ENCODE data around the gene ARMC5.

The ARMC5 gene

DNA sequence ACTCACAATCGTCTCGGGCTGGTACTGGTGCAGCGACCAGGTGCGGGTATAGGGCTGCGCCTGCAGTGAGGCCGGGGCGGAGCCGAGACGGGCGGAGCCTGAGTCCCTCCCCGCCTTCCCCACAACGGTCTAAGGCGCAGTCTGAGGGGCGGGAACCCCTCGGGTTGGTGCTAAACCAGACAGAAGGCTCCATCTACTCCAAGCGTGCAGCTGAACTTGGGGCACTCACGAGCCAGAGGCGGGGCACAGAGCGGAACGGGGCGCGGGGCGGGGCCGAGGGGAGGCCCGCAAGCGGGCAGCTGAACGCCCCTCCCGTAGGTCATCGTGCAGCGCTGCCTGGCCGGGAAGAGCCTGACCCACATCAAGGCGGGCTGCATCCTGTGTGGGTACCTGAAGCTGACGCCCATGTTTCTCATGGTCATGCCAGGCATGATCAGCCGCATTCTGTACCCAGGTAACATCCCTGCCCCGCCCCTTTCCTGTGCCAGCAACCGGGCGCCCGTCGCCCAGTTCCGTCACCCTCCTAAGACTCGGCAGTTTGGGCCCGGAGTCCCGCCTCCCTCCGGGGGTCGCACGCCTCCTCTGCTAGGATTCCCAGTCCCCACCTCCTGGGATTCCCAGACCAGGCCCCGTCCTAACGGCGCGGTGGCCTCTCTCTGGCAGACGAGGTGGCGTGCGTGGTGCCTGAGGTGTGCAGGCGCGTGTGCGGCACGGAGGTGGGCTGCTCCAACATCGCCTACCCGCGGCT is 28.6 kb downstream of the ARMC5 start:
- H2BK12ac ChIP-seq (ENCODE audit: low read length in 2 of 2) = peak overlapping the region in 1 of 2 experiments; percentile 21
- H2BK15ac ChIP-seq (ENCODE audit: low read depth, poor library complexity, severe bottlenecking) = no peak overlapping the region
- H2BK120ac ChIP-seq (ENCODE audit: low read depth, low read length) = no peak overlapping the region
- H2AK5ac ChIP-seq (ENCODE audit: low read length, severe bottlenecking) = no peak overlapping the region
- peak overlapping the region in 1 of 2 experiments; percentile 17 for H3K4ac ChIP-seq (ENCODE audit: low read depth in 1 of 2, low read length in 2 of 2)
- peak overlapping the region; percentile 41 to 71 for H3K18ac ChIP-seq (ENCODE audit: low read depth in 1 of 2, low read length in 2 of 2)
- H4K91ac ChIP-seq (ENCODE audit: low read length) = peak overlapping the region; percentile 41
- peaks cover 39% of the 10 kb centered on the region for H3K4me1 ChIP-seq (ENCODE audit: control insufficient read depth, insufficient read depth, low read depth, low read length)
- H3K79me1 ChIP-seq (replicated peaks; ENCODE audit: low read length, poor library complexity, severe bottlenecking) = no peaks in the 10 kb centered on the region
- peak overlapping the region; percentile 95 for H3K4me2 ChIP-seq (ENCODE audit: low read length, poor library complexity, severe bottlenecking)
- no peak overlapping the region for H2AFZ ChIP-seq (ENCODE audit: low read depth, low read length)
- peaks cover 14 to 40% of the 10 kb centered on the region in 2 experiments for H3K36me3 ChIP-seq (ENCODE audit: control insufficient read depth in 1 of 2, insufficient read depth in 2 of 2, low read depth in 1 of 2, low read length in 2 of 2)
- no peak overlapping the region for H2BK5ac ChIP-seq (ENCODE audit: low read depth, low read length, poor library complexity, severe bottlenecking)
- no peaks in the 10 kb centered on the region for H3K9me3 ChIP-seq (ENCODE audit: control insufficient read depth, low read length)
- 5% methylated on average over 60 of the region's 60 CpGs for WGBS
- peak overlapping the region in 1 of 2 experiments; percentile 82 for H3K14ac ChIP-seq (ENCODE audit: low read length in 2 of 2)
- H3K9ac ChIP-seq (ENCODE audit: low read length) = peak overlapping the region; percentile 53
- H3K23ac ChIP-seq (ENCODE audit: low read length in 2 of 2) = peak overlapping the region in 1 of 2 experiments; percentile 86
- peak overlapping the region; percentile 33 to 73 for H3K4me3 ChIP-seq (ENCODE audit: insufficient read depth in 1 of 2, low read depth in 1 of 2, low read length in 2 of 2)
- peaks cover 0 to 54% of the 10 kb centered on the region in 2 experiments for H3K27me3 ChIP-seq (ENCODE audit: control insufficient read depth in 1 of 2, insufficient read depth in 1 of 2, low read length in 2 of 2)
- DNase-seq = peak; percentile 41
- peak overlapping the region; percentile 29 for H4K8ac ChIP-seq (ENCODE audit: low read length)
- H3K27ac ChIP-seq (ENCODE audit: low read length, poor library complexity, severe bottlenecking) = no peak overlapping the region

DNA sequence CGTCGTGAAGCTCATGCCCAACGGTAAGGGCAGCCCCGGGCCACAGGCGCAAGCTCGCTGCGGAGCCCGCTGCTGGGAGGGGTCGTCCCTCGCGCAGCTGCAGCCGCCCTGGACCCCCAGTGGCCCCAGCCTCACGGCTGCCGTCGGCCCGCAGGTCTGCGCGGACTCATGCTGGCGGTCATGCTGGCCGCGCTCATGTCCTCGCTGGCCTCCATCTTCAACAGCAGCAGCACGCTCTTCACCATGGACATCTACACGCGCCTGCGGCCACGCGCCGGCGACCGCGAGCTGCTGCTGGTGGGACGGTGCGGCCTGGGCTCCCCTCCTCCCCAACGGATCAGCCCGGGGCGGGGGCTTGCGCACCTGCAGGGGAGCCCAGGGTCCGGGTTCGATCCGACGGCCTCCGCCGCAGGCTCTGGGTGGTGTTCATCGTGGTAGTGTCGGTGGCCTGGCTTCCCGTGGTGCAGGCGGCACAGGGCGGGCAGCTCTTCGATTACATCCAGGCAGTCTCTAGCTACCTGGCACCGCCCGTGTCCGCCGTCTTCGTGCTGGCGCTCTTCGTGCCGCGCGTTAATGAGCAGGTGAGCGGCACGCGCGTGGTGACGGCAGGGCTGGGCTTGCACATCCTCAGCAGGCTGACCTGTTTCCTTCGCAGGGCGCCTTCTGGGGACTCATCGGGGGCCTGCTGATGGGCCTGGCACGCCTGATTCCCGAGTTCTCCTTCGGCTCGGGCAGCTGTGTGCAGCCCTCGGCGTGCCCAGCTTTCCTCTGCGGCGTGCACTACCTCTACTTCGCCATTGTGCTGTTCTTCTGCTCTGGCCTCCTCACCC is 29.4 kb downstream of the ARMC5 start:
- peak overlapping the region; percentile 41 for H4K91ac ChIP-seq (ENCODE audit: low read length)
- peaks cover 37% of the 10 kb centered on the region for H3K4me1 ChIP-seq (ENCODE audit: control insufficient read depth, insufficient read depth, low read depth, low read length)
- no peak for DNase-seq
- no peak overlapping the region for H2AK5ac ChIP-seq (ENCODE audit: low read length, severe bottlenecking)
- H3K79me1 ChIP-seq (replicated peaks; ENCODE audit: low read length, poor library complexity, severe bottlenecking) = no peaks in the 10 kb centered on the region
- H3K36me3 ChIP-seq (ENCODE audit: control insufficient read depth in 1 of 2, insufficient read depth in 2 of 2, low read depth in 1 of 2, low read length in 2 of 2) = peaks cover 22 to 48% of the 10 kb centered on the region in 2 experiments
- peaks cover 0 to 49% of the 10 kb centered on the region in 2 experiments for H3K27me3 ChIP-seq (ENCODE audit: control insufficient read depth in 1 of 2, insufficient read depth in 1 of 2, low read length in 2 of 2)
- no peak overlapping the region for H2BK120ac ChIP-seq (ENCODE audit: low read depth, low read length)
- no peaks in the 10 kb centered on the region for H3K9me3 ChIP-seq (ENCODE audit: control insufficient read depth, low read length)
- 48% methylated on average over 77 of the region's 77 CpGs for WGBS
- H3K27ac ChIP-seq (ENCODE audit: low read length, poor library complexity, severe bottlenecking) = no peak overlapping the region
- peak overlapping the region in 1 of 2 experiments; percentile 17 for H3K4ac ChIP-seq (ENCODE audit: low read depth in 1 of 2, low read length in 2 of 2)
- peak overlapping the region; percentile 41 to 71 for H3K18ac ChIP-seq (ENCODE audit: low read depth in 1 of 2, low read length in 2 of 2)
- H3K4me3 ChIP-seq (ENCODE audit: insufficient read depth in 1 of 2, low read depth in 1 of 2, low read length in 2 of 2) = peak overlapping the region; percentile 33 to 73
- H2BK15ac ChIP-seq (ENCODE audit: low read depth, poor library complexity, severe bottlenecking) = no peak overlapping the region
- peak overlapping the region; percentile 53 for H3K9ac ChIP-seq (ENCODE audit: low read length)
- H3K4me2 ChIP-seq (ENCODE audit: low read length, poor library complexity, severe bottlenecking) = peak overlapping the region; percentile 95
- H3K14ac ChIP-seq (ENCODE audit: low read length in 2 of 2) = peak overlapping the region in 1 of 2 experiments; percentile 82
- peak overlapping the region; percentile 29 for H4K8ac ChIP-seq (ENCODE audit: low read length)
- peak overlapping the region in 1 of 2 experiments; percentile 21 for H2BK12ac ChIP-seq (ENCODE audit: low read length in 2 of 2)
- H3K23ac ChIP-seq (ENCODE audit: low read length in 2 of 2) = peak overlapping the region in 1 of 2 experiments; percentile 86
- H2AFZ ChIP-seq (ENCODE audit: low read depth, low read length) = no peak overlapping the region
- H2BK5ac ChIP-seq (ENCODE audit: low read depth, low read length, poor library complexity, severe bottlenecking) = no peak overlapping the region

DNA sequence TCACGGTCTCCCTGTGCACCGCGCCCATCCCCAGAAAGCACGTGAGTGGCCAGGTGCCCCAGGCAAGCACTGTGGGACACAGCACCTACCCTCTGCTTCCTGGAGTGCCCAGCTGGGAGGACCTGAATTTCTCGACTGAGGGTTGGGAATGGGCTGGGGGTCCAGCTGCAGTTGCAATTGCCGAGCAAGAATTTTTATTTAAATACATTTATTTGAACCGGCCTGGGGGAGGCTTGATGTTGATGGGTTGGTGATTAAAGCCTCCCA is 29.9 kb downstream of the ARMC5 start:
- no peak overlapping the region for H3K18ac ChIP-seq (ENCODE audit: low read depth in 1 of 2, low read length in 2 of 2)
- no peaks in the 10 kb centered on the region for H3K9me3 ChIP-seq (ENCODE audit: control insufficient read depth, low read length)
- WGBS = 90% methylated on average over 7 of the region's 7 CpGs
- H2BK12ac ChIP-seq (ENCODE audit: low read length in 2 of 2) = no peak overlapping the region
- H2AFZ ChIP-seq (ENCODE audit: low read depth, low read length) = no peak overlapping the region
- peaks cover 32% of the 10 kb centered on the region for H3K4me1 ChIP-seq (ENCODE audit: control insufficient read depth, insufficient read depth, low read depth, low read length)
- H3K9ac ChIP-seq (ENCODE audit: low read length) = no peak overlapping the region
- H3K36me3 ChIP-seq (ENCODE audit: control insufficient read depth in 1 of 2, insufficient read depth in 2 of 2, low read depth in 1 of 2, low read length in 2 of 2) = peaks cover 23 to 51% of the 10 kb centered on the region in 2 experiments
- H3K23ac ChIP-seq (ENCODE audit: low read length in 2 of 2) = no peak overlapping the region
- no peak overlapping the region for H2BK5ac ChIP-seq (ENCODE audit: low read depth, low read length, poor library complexity, severe bottlenecking)
- H2BK120ac ChIP-seq (ENCODE audit: low read depth, low read length) = no peak overlapping the region
- H3K14ac ChIP-seq (ENCODE audit: low read length in 2 of 2) = no peak overlapping the region
- H3K4me2 ChIP-seq (ENCODE audit: low read length, poor library complexity, severe bottlenecking) = no peak overlapping the region
- no peak for DNase-seq
- H3K4ac ChIP-seq (ENCODE audit: low read depth in 1 of 2, low read length in 2 of 2) = no peak overlapping the region
- H3K27ac ChIP-seq (ENCODE audit: low read length, poor library complexity, severe bottlenecking) = no peak overlapping the region
- no peak overlapping the region for H3K4me3 ChIP-seq (ENCODE audit: insufficient read depth in 1 of 2, low read depth in 1 of 2, low read length in 2 of 2)
- H2BK15ac ChIP-seq (ENCODE audit: low read depth, poor library complexity, severe bottlenecking) = no peak overlapping the region
- H4K91ac ChIP-seq (ENCODE audit: low read length) = no peak overlapping the region
- no peaks in the 10 kb centered on the region for H3K79me1 ChIP-seq (replicated peaks; ENCODE audit: low read length, poor library complexity, severe bottlenecking)
- no peak overlapping the region for H2AK5ac ChIP-seq (ENCODE audit: low read length, severe bottlenecking)
- no peak overlapping the region for H4K8ac ChIP-seq (ENCODE audit: low read length)
- peaks cover 0 to 49% of the 10 kb centered on the region in 2 experiments for H3K27me3 ChIP-seq (ENCODE audit: control insufficient read depth in 1 of 2, insufficient read depth in 1 of 2, low read length in 2 of 2)

Data from mesenchymal stem cell (in vitro differentiated cells and primary cell).